Astrocyte (in vitro differentiated cells and primary cell): ENCODE results near the gene RIOK3. TPM values are rescaled to one million over a fixed set of nuclear protein-coding genes. Genes with fewer than 3 reads are reported as not detected.
"Not testable (repeated sequence)": the region's sequence is repeated elsewhere in the genome, so short reads cannot be mapped to it uniquely, and the experiment has no call there.

Experiments
- DNase-seq: peaks from one replicate; pipeline ENCODE4 v3.0.0-alpha.2; 2010; ENCODE audit warnings: low read depth
- FAIRE-seq: peaks from 2 replicates; lab custom pipeline; 2011; peaks lifted over from hg19 to GRCh38; lab: Jason Lieb, UNC
- H2AFZ ChIP-seq: 2 replicates; pipeline ENCODE4 v1.6.0; 2012; ENCODE audit warnings: low read depth, low read length, inconsistent platforms
- H3K27ac ChIP-seq: 2 replicates; pipeline ENCODE4 v1.5.1; 2011; ENCODE audit warnings: low read depth, low read length, inconsistent platforms
- H3K27me3 ChIP-seq: 2 replicates; pipeline ENCODE4 v1.6.0; 2011; ENCODE audit warnings: low read length, inconsistent platforms; ENCODE audit not compliant: insufficient read depth
- H3K36me3 ChIP-seq: 2 replicates; pipeline ENCODE4 v1.5.1; 2011; ENCODE audit warnings: low read length, inconsistent platforms; ENCODE audit not compliant: insufficient read depth
- H3K4me1 ChIP-seq: 2 replicates; pipeline ENCODE4 v1.5.1; 2011; ENCODE audit warnings: low read length, inconsistent platforms; ENCODE audit not compliant: insufficient read depth
- H3K4me2 ChIP-seq: 2 replicates; pipeline ENCODE4 v1.6.0; 2012; ENCODE audit warnings: low read length, inconsistent platforms
- H3K4me3 ChIP-seq: 2 replicates; pipeline ENCODE4 v1.5.1; 2011; ENCODE audit warnings: low read depth, mild to moderate bottlenecking, low read length, inconsistent platforms; ENCODE audit not compliant: insufficient read depth
- H3K79me2 ChIP-seq: 2 replicates; pipeline ENCODE4 v1.6.0; 2012; ENCODE audit warnings: mild to moderate bottlenecking, low read length, inconsistent platforms; ENCODE audit not compliant: insufficient read depth
- H3K9ac ChIP-seq: 2 replicates; pipeline ENCODE4 v1.6.0; 2012; ENCODE audit warnings: mild to moderate bottlenecking, low read length, inconsistent platforms
- H3K9me3 ChIP-seq: 2 replicates; pipeline ENCODE4 v1.5.1; 2012; ENCODE audit warnings: low read depth, mild to moderate bottlenecking, low read length, inconsistent platforms; ENCODE audit not compliant: insufficient read depth
- H4K20me1 ChIP-seq: 2 replicates; pipeline ENCODE4 v1.6.0; 2012; ENCODE audit warnings: low read length, inconsistent platforms; ENCODE audit not compliant: insufficient read depth
- H3K27ac Mint-ChIP-seq: one replicate; pipeline ENCODE4 v1.8.0; 2021; ENCODE audit warnings: mild to moderate bottlenecking, mixed read lengths; ENCODE audit not compliant: unreplicated experiment
- H3K27me3 Mint-ChIP-seq: one replicate; pipeline ENCODE4 v1.8.0; 2021; ENCODE audit warnings: low read depth, mixed read lengths; ENCODE audit not compliant: unreplicated experiment
- H3K36me3 Mint-ChIP-seq: one replicate; pipeline ENCODE4 v1.8.0; 2021; ENCODE audit warnings: low read depth, mixed read lengths; ENCODE audit not compliant: unreplicated experiment
- H3K4me1 Mint-ChIP-seq: one replicate; pipeline ENCODE4 v1.8.0; 2021; ENCODE audit warnings: low read depth, mixed read lengths; ENCODE audit not compliant: unreplicated experiment
- H3K4me3 Mint-ChIP-seq: one replicate; pipeline ENCODE4 v1.8.0; 2021; ENCODE audit warnings: mild to moderate bottlenecking, moderate library complexity, mixed read lengths; ENCODE audit not compliant: unreplicated experiment
- H3K9me3 Mint-ChIP-seq: one replicate; pipeline ENCODE4 v1.8.0; 2021; ENCODE audit warnings: mild to moderate bottlenecking, mixed read lengths; ENCODE audit not compliant: unreplicated experiment
- EZH2 ChIP-seq: IDR thresholded peaks from 2 replicates; pipeline ENCODE4 v1.6.1; 2012; ENCODE audit warnings: mild to moderate bottlenecking, low read length, inconsistent platforms; ENCODE audit not compliant: insufficient read depth
- total RNA-seq: library from RNA; stranded (reverse); gene quantifications from 2 replicates; pipeline ENCODE4 v1.2.1, GENCODE V29; 2021
- TF ChIP-seq, protein P1 (sequence below): IDR thresholded peaks from 2 replicates; pipeline ENCODE4 v1.5.1; 2011; ENCODE audit warnings: low read depth, mild to moderate bottlenecking, inconsistent platforms, low read length, moderate library complexity; ENCODE audit not compliant: insufficient read depth

Gene RIOK3
- total RNA-seq, 1 donor from 2014 or later = 96.0 TPM

DNA sequence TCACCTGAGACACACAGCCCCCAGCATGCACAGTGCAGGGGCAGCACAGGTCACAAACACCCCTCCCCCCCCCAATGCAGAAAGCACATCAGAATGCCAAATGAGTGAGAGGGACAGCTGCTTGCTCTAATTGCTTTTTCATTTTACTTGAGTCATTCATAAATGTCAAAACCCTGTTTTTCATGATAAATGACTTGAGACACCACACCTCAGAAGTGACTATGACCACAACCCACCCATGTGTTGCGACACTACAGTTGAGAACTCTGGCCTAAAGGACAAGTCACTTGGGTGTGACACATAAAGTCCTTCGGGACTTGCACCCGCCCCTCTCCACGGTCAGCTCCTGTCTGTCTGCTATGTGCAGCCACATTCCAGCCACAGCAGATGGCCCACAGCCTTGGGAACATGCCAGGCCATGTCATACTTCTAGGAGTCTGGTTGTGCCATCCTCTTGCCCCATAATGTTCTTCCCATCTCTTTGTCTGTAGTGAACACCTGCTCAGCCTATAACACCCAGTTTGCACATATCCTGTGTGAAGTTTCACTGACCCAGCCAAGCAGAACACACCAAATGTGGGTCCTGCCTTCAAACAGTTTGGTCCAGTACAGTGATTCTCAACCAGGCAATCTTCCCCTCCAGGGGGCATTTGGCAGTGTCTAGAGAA lies 30.2 kb upstream of the RIOK3 start:
- peak overlapping the region; percentile 0 for H3K4me3 Mint-ChIP-seq

DNA sequence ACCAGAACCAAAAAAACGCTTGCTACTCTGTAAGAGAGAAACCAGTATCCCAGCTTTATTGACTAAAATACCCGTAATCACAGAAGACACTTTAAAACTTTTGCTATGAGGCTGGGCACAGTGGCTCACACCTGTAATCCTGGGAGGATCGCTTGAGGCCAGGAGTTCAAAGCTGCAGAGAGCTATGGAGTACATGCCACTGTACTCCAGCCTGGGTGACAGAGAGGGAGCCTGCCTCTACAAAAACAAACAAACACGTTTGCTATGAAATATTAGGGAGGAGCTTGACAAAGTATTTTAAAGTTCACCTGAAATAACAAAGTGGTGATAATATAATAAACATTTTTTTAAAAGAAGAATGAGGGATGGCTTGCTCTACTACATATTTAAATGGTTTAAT lies 28.5 kb upstream of the RIOK3 start:
- Histone ChIP-seq H3K4me2 (no peak overlapping the region), H3K4me3 (no peak overlapping the region), H3K4me1 (peaks cover 5% of the 10 kb centered on the region), H2AFZ (no peak overlapping the region), H3K27me3 (no peaks in the 10 kb centered on the region), H3K36me3 (peaks cover 4% of the 10 kb centered on the region), H3K9ac (no peak overlapping the region), H4K20me1 (peaks cover 19% of the 10 kb centered on the region), H3K9me3 (no peaks in the 10 kb centered on the region), H3K27ac (no peak overlapping the region), H3K79me2 (no peaks in the 10 kb centered on the region)
- H3K27me3 Mint-ChIP-seq = no peaks in the 10 kb centered on the region
- no peak for FAIRE-seq
- peaks cover 4% of the 10 kb centered on the region for H3K9me3 Mint-ChIP-seq
- H3K36me3 Mint-ChIP-seq = peaks cover 10% of the 10 kb centered on the region
- TF ChIP-seq EZH2 = no peak
- TF ChIP-seq, protein P1, sequence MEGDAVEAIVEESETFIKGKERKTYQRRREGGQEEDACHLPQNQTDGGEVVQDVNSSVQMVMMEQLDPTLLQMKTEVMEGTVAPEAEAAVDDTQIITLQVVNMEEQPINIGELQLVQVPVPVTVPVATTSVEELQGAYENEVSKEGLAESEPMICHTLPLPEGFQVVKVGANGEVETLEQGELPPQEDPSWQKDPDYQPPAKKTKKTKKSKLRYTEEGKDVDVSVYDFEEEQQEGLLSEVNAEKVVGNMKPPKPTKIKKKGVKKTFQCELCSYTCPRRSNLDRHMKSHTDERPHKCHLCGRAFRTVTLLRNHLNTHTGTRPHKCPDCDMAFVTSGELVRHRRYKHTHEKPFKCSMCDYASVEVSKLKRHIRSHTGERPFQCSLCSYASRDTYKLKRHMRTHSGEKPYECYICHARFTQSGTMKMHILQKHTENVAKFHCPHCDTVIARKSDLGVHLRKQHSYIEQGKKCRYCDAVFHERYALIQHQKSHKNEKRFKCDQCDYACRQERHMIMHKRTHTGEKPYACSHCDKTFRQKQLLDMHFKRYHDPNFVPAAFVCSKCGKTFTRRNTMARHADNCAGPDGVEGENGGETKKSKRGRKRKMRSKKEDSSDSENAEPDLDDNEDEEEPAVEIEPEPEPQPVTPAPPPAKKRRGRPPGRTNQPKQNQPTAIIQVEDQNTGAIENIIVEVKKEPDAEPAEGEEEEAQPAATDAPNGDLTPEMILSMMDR = no peak
- no peak for DNase-seq
- peaks cover 11% of the 10 kb centered on the region for H3K4me1 Mint-ChIP-seq
- no peak overlapping the region for H3K4me3 Mint-ChIP-seq
- H3K27ac Mint-ChIP-seq = no peak overlapping the region

More for the DNA sequence above, 30.2 kb upstream of the RIOK3 start:
- Histone ChIP-seq H3K4me3 (no peak overlapping the region), H3K27ac (no peak overlapping the region), H4K20me1 (peaks cover 19% of the 10 kb centered on the region), H3K79me2 (no peaks in the 10 kb centered on the region), H3K4me2 (no peak overlapping the region), H2AFZ (no peak overlapping the region), H3K27me3 (no peaks in the 10 kb centered on the region), H3K4me1 (peaks cover 5% of the 10 kb centered on the region), H3K9me3 (no peaks in the 10 kb centered on the region), H3K9ac (no peak overlapping the region), H3K36me3 (no peaks in the 10 kb centered on the region)
- Mint-ChIP-seq H3K4me1 (peaks cover 11% of the 10 kb centered on the region), H3K27ac (no peak overlapping the region), H3K36me3 (peaks cover 7% of the 10 kb centered on the region), H3K27me3 (no peaks in the 10 kb centered on the region), H3K9me3 (peaks cover 4% of the 10 kb centered on the region)
- DNase-seq = peak; percentile 34
- TF ChIP-seq EZH2 = no peak
- TF ChIP-seq, protein P1 = no peak
- no peak for FAIRE-seq

DNA sequence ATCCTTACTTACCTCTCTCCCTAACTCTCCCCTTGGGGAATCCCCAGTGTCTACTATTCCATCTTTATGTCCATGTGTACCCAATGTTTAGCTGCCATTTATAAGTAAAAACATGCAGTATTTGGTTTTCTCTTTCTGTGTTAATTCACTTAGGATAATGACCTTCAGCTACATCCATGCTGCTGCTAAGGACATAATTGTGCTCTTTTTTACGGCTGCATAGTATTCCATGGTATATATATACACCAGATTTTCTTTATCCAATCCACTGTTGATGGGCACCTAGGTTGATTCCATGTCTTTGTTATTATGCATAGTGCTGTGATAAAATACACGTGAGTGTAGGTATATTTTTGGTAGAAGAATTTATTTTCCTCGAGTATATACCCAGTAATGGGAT lies 24.3 kb upstream of the RIOK3 start:
- FAIRE-seq (no peak), DNase-seq (no peak)
- no peaks in the 10 kb centered on the region for H3K4me1 Mint-ChIP-seq
- no peak overlapping the region for H3K27ac Mint-ChIP-seq
- Histone ChIP-seq H3K27me3 (no peaks in the 10 kb centered on the region), H3K79me2 (no peaks in the 10 kb centered on the region), H4K20me1 (peaks cover 8% of the 10 kb centered on the region), H3K9me3 (no peaks in the 10 kb centered on the region), H3K36me3 (peaks cover 4% of the 10 kb centered on the region), H3K4me2 (no peak overlapping the region), H2AFZ (no peak overlapping the region), H3K4me3 (no peak overlapping the region), H3K9ac (no peak overlapping the region), H3K4me1 (no peaks in the 10 kb centered on the region), H3K27ac (no peak overlapping the region)
- peaks cover 4% of the 10 kb centered on the region for H3K9me3 Mint-ChIP-seq
- H3K27me3 Mint-ChIP-seq = no peaks in the 10 kb centered on the region
- H3K36me3 Mint-ChIP-seq = peaks cover 8% of the 10 kb centered on the region
- no peak overlapping the region for H3K4me3 Mint-ChIP-seq
- TF ChIP-seq, protein P1 = no peak
- TF ChIP-seq EZH2 = no peak

DNA sequence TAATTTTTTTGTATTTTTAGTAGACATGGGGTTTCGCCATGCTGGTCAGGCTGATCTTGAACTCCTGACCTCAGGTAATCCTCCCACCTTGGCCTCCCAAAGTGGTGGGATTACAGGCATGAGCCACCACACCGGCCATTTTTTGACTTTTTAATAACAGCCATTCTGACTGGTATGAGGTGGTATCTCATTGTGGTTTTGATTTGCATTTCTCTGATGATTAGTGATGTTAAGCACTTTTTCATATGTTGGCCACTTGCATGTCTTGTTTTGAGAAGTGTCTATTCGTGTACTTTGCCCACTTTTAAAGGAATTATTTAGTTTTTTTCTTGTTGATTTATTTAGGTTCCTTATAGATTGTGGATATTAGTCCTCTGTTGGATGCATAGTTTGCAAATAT lies 23.5 kb upstream of the RIOK3 start:
- not testable (repeated sequence) for H3K4me1 Mint-ChIP-seq, H3K27ac Mint-ChIP-seq, H3K4me3 ChIP-seq, H3K4me1 ChIP-seq, H3K36me3 Mint-ChIP-seq, H3K9me3 Mint-ChIP-seq, FAIRE-seq, DNase-seq, H3K27me3 ChIP-seq, H3K9me3 ChIP-seq, H3K79me2 ChIP-seq, H3K4me3 Mint-ChIP-seq, H3K9ac ChIP-seq, H3K4me2 ChIP-seq, H3K27ac ChIP-seq, H3K36me3 ChIP-seq, H3K27me3 Mint-ChIP-seq, H2AFZ ChIP-seq, H4K20me1 ChIP-seq
